ENCODE data around the gene NLRC3.

DNA sequence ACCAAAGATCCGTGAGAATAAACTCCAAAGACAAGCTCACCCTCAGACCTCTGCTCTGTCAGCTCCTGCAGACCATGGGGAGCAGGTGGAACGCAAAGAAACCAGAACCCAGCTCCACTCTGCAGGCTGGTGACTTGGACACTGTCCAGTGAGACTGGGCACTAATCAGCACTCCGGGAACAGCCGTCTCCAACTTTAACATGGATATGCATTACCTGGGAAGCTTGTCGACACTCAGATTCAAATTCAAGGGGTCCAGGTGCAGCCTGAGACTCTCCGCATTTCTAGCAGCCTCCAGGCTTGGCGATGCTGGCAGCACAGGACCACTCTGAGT lies 25.1 kb upstream of the NLRC3 start:
- TF ChIP-seq, protein P1, sequence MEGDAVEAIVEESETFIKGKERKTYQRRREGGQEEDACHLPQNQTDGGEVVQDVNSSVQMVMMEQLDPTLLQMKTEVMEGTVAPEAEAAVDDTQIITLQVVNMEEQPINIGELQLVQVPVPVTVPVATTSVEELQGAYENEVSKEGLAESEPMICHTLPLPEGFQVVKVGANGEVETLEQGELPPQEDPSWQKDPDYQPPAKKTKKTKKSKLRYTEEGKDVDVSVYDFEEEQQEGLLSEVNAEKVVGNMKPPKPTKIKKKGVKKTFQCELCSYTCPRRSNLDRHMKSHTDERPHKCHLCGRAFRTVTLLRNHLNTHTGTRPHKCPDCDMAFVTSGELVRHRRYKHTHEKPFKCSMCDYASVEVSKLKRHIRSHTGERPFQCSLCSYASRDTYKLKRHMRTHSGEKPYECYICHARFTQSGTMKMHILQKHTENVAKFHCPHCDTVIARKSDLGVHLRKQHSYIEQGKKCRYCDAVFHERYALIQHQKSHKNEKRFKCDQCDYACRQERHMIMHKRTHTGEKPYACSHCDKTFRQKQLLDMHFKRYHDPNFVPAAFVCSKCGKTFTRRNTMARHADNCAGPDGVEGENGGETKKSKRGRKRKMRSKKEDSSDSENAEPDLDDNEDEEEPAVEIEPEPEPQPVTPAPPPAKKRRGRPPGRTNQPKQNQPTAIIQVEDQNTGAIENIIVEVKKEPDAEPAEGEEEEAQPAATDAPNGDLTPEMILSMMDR (IDR thresholded peaks at IDR 0.05) = no peak
- TF ChIP-seq POLR2AphosphoS5 (IDR thresholded peaks at IDR 0.05) = no peak

Measured in breast epithelium (tissue), 3 donors.